ENCODE results near the gene PARVG.

PARVG gene

DNA sequence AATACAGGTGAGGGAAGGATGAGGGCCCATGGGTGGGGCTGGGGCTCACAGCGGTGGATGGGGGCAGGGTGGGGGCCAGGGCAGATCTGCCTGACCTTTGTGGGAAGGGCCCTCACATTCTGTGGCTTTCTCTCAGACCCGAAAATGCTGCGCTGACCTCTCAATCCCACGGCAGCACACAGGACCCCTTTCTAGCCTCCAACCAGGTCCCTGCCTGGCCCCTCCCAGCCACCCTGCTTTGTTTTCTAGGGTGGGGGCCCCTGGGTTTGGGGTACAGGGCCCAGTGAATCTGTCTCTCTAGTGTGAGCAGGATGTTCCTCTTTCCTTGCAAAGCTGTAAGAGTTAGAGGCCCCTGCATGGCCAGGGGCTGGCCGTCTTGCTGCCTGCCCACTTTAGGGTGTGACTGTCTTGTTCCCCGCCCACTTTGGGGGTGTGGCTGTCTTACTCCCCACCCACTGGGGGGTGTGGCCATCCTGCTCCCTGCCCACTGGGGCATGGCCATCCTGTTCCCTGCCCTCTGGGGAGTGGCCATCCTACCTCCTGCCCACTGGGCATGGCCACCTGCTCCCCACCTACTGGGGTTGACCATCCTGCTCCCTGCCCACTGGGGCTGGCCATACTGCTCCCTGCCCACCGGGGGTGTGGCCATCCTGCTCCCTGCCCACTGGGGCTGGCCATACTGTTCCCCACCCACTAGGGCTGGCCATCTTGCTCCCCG, 11.5 kb downstream of the PARVG start:
- in situ Hi-C loops (cut with MboI; ENCODE audit: low pct_unique_long_range_greater_than_20kb, low sequenced_read_pairs) = no loop called here
- peak; percentile 87 for DNase-seq

DNA sequence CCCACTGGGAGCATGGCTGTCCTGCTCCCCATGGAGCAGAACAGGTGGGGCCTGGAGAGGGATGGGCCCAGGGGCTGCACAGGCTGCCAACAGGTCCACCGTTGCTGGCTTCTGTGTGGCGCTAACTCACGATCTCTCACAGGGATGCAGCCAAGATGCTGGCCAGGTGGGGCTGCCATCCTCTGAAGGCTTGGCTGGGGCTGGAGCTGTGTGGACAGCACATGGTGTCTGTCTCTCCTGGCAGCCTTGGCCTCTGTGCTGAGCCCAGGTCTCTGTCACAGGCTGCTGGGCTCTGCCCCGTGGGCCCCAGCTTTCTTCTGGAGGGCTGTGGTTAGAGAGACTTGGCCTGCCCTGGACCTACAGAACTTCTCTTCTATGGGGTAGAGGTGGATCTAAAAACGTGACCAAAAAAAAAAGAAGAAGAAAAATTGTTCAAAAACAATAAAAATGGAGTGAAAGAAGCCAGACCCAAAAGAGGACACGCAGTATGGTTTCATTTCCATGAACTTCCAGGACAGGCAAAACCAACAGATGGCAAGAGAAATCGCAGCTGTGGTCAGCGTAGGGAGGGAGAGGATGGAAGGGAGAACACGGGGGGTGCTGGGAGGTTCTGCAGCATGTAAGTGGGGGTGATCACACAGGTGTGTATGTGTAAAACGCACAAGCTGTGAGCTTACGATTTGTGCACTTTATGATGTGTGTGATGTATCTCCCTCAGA, 12.2 kb downstream of the PARVG start:
- in situ Hi-C loops (cut with MboI; ENCODE audit: low pct_unique_long_range_greater_than_20kb, low sequenced_read_pairs) = no loop called here
- no peak for DNase-seq

DNA sequence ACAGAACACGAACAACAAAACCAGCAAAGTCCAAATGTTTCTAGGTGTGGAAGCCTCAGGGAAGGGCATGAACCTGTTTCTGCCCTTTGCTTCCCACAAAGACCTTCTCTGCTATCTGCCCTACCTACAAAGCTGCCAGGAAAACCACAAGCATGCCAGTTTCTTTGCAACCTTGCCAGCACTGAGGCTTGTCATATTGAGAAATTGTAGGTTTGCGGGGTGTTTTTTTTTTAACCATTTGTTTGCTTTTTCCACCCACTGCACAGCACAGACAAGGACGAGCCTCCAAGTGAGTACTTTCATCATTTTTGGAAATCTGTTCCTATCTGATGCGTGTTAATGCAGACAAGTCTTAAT, 12.8 kb downstream of the PARVG start:
- no peak for DNase-seq
- in situ Hi-C loops (cut with MboI; ENCODE audit: low pct_unique_long_range_greater_than_20kb, low sequenced_read_pairs) = no loop called here

DNA sequence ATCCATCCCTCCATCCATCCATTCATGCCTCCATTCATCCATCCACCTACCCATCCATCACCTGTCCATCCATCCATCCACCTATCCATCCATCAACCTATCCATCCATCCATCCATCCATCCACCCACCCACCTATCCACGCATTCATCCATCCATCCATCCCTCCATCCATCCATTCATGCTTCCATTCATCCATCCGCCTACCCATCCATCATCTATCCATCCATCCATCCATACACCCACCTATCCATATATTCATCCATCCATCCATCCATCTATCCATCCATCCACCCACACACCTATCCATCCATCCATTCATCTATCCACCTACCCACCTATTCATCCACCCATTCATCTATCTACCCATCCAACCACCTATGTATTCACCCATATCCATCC, 13.8 kb downstream of the PARVG start:
- no peak for DNase-seq
- in situ Hi-C loops (cut with MboI; ENCODE audit: low pct_unique_long_range_greater_than_20kb, low sequenced_read_pairs) = no loop called here

DNA sequence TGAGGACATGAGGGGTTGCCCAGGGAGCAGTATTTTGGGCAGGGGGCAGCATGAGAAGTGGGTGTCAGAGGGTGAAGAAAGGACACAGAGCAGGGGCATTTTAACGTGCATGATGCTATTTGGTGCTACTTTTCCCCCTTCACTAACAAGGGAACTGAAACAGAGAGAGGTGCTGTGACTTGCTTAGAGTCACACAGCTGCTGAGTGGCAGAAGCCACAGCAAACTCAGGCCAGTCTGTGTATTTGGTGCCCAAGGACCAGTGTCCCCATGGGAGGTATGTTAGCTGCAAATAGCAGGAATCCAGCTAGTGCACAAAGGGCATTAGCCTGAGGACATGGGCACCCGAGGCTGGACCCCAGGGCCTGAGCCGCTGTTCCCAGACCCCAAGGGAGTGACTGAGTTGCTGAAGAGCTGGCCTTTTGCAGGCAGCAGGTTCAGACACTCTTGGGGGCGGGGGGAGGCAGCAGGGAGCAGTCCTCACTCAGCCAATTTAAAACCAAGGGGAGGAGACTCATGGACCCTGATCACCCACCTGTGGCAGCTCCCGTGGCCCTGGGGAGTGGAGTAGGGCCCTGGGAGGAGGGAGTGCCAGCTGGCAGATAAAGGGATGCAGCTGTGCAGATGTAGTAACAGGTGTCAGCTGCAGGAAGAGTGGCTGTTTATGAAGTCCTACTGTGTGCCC, 14.6 kb downstream of the PARVG start:
- in situ Hi-C loops (cut with MboI; ENCODE audit: low pct_unique_long_range_greater_than_20kb, low sequenced_read_pairs) = no loop called here
- no peak for DNase-seq

DNA sequence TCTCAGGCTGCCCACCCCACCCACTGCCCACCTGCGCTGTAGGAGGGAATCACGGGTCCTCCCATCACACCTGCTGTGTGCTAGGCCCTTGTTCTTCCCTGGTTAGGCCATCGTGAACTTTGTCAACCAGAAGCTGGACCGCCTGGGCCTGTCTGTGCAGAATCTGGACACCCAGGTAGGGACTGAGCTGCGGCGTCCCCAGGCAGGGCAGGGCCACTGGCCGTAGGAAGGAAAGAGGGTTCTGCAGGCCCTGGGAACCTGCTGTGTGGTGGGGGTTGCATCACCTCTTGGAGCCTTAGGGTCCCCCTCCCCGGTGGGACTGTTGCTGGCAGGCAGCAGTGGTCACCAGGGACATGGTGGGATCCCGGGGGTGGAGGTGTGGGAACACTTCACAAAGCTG, 15.5 kb downstream of the PARVG start:
- DNase-seq = no peak
- in situ Hi-C loops (cut with MboI; ENCODE audit: low pct_unique_long_range_greater_than_20kb, low sequenced_read_pairs) = no loop called here

DNA sequence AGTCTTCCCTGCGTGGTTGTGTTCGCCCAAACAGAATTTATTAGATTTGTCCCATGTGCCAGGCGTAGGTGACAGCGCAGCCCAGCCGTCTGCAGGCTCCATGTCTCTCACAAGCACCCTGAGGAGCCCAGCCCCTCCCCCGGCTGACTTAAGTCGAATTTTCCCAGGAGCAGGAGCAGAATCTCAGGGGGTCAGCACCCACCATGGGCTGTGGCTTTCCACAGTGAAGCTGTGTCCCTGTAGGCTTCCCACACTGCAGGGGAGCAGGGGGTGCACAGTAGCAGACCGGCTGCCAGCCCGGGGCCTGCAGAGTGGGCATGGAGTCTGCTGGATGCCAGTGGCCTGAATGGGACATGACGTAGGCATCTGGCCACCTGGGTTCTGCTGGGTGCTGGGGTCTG, 16.0 kb downstream of the PARVG start:
- DNase-seq = no peak
- in situ Hi-C loops (cut with MboI; ENCODE audit: low pct_unique_long_range_greater_than_20kb, low sequenced_read_pairs) = no loop called here

DNA sequence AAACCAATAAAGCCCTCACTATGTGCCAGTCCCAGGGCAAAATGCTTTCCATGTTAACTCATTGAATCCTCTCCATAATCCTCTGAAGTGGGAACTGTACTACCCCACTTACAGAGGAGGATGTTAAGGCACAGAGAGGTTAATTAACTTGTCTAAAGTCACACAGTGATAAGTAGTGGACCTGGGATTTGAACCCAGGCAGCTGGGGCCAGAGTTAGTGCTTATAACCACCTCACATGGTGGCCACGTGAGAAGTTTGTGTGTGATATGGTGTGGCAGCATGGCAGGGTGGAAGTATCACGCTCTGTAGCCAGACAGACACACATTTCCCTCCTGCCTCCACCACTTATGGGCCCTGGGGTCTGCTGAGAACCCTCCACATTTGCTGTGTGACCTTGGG, 16.5 kb downstream of the PARVG start:
- in situ Hi-C loops (cut with MboI; ENCODE audit: low pct_unique_long_range_greater_than_20kb, low sequenced_read_pairs) = no loop called here
- no peak for DNase-seq

DNA sequence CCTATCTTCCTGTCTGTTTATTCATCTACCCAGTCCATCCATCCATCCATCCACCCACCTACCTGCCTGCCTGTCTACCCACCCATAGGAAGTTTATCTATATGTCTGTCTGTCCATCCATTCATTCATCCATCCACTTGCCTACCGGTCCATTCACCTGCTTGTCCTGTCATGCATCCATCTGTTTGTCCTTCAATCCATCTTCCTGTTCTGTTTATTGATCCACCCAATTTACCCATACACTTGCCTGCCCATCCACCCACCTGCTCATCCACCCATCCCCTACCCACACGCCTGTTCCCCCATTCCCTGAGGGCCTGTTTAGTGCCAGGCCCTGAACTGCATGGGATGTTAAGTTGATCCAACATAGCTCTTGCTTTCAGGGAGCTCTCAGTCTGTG, 18.4 kb downstream of the PARVG start:
- in situ Hi-C loops (cut with MboI; ENCODE audit: low pct_unique_long_range_greater_than_20kb, low sequenced_read_pairs) = no loop called here
- no peak for DNase-seq

DNA sequence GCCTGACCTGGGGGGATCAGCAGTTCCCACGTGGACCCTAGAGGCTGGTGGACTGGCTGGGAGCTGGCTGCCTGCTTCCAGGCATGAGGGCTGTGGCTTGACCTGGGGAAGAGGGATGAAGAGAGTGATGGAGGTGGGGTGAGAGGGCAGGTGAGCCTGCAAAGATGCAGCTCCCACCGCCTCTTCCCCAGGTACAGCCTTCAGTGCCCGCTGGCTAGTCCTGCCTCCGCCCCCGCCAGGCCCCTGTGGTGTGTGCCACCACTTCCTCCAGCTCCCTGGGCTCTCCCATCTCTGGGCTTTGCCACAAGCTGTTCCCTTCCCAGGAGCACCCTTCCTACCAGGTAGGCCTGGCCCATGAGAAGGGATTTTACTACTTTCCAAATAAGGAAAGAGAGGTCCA, 19.1 kb downstream of the PARVG start:
- in situ Hi-C loops (cut with MboI; ENCODE audit: low pct_unique_long_range_greater_than_20kb, low sequenced_read_pairs) = no loop called here
- DNase-seq = no peak

DNA sequence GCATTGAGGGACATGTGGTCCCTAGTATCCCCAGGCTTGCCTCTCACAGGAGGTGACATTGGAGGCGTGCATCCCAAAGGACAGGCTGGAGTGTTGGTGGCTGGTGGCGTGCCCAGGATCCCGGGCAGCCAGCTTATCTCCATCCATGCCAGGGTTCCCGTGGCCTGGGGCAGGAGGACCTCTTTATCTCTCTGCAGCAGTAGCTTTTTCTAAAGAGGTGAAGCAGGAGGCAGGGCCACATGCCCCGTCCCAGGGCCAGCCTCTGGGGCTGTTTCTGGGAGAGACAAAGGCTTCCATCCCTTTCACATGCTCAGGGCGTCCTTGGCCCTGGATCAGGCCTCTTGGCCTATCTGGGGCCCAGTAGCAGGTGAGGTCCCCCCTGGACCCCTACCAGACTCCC, 19.7 kb downstream of the PARVG start:
- in situ Hi-C loops (cut with MboI; ENCODE audit: low pct_unique_long_range_greater_than_20kb, low sequenced_read_pairs) = no loop called here
- DNase-seq = no peak

DNA sequence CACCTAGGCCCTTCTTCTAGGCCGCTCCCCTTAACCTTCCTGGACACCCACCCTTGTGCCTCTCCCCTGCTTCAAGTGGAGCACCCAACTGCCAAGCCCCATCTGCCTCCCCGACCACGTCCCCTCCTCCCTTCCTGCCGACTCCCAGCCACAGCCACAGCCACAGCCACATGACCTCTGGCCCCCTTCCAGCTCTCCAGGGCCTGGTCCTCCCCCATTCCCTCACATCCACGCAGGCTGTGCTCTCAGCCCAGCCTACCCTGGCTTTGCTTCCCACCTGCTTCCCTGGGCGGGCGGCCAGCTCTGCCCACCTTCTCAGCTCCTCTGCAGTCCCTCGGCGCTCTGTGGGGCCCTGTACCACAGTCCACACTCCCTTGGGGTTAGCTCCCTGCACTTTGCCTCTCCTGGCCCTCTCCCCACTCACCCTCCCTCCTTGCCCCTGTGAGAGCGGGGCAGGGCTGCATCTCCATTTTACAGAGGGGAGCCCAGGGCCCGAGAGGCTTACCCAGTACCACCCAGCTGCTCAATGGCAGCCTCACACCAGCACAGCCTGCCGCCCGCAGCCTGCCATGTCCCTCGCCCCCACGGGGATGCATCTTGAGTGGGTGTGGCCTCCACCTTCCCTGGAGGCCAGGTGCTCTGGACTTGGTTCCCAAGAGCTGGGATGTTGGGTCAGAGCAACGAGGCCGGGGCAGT, 20.3 kb downstream of the PARVG start:
- DNase-seq = peak; percentile 32
- in situ Hi-C loops (cut with MboI; ENCODE audit: low pct_unique_long_range_greater_than_20kb, low sequenced_read_pairs) = no loop called here

DNA sequence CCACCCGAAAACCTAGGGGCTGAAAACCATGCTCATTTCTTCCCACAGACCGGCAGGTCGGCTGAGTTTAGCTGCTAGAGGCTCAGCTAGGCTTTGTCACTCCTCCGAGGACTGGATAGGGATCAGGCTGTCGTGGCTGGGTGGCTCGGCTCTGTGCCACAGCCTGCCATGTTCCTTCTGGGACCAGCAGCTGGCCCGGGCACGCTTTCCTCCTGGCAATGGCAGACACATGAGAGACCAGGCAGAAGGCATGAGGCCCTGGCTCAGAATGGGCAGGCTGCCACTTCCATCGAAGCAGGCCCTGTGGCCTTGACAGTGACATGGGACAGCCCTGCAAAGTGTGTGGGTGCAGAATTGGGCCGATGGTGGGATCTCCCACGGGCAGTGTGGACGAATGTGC, 20.9 kb downstream of the PARVG start:
- in situ Hi-C loops (cut with MboI; ENCODE audit: low pct_unique_long_range_greater_than_20kb, low sequenced_read_pairs) = no loop called here
- DNase-seq = no peak

DNA sequence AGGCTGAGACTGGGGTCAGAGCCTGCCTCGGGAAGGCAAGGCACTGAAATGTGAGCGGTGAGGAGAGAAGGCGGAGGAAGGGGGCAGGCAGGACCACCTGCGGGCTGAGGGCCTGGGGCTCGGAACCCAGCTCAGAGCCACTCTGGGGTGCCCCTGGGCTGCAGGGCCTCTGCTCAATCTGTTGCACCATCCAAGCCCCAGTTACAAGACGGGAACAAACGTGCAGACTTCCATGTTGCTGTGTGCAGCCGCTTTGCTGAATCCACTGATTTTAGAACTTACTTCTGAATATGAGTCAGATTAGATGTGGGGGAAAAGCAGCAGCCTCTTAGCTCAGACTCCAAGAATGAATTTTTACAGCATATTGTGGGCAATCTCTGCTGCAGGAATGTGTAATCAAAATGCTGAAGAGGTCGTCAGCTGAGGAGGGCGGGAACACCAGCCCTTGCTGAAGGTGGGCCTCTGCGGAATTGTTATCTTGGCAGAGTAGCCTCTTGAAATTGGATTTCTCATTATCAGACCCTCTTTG, 21.6 kb downstream of the PARVG start:
- in situ Hi-C loops (cut with MboI; ENCODE audit: low pct_unique_long_range_greater_than_20kb, low sequenced_read_pairs) = no loop called here
- DNase-seq = no peak

DNA sequence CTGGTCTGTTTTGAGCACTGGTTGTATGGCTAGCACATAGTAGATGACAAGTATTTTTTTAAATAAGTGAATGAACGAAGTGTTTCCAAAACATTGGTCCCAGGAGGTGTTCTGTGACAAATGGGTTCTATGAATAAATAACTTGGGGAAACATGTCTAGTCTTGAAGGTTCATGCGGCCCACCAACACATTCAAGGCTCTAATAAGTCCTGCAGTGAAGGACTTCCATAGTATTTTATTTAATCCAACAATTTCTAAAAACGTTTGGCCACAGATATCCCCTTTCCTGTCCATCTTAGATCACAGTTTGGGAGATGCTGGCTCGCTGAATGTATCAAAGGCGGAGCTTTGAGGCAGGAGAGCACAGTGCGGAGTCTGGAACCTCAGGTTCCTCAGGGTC, 22.5 kb downstream of the PARVG start:
- no peak for DNase-seq
- in situ Hi-C loops (cut with MboI; ENCODE audit: low pct_unique_long_range_greater_than_20kb, low sequenced_read_pairs) = no loop called here

DNA sequence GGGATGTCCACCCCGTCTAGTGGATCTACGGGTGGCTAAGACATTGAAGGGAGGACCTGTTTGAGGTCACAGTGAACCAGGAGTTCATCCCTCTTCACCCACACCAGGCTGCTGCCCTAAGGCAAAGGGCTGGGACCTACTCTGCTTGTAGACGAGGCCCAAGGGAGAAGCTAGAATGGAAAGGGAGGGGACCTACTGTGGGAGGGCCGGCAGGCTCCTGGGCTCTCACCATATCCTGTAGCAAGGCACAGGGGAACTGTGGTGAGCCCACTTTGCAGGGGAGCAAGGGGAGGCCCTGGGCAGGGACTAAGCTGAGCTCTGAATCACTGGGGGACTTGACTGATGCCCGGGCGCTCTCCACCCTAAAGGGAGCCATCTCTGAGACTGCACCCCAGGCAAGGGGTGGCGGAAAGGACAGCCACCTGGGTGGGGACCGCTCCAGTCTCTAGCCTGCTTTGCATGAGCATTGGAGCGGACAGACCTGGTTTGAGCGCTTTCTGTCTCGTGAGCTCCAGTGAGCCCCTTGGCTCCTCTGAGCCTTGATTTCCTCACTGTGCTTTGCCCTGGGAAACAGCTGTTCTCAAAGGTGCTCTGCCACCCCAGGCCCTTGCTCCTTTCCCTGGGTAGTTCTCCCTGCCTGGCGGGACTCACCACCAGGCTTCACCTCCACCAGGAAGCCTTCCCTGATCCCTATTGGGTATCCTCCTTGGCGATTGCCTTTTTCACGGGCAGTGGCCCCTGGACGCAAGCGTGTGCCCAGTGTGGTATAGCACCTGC, 24.2 kb downstream of the PARVG start:
- no peak for DNase-seq
- in situ Hi-C loops (cut with MboI; ENCODE audit: low pct_unique_long_range_greater_than_20kb, low sequenced_read_pairs) = no loop called here

DNA sequence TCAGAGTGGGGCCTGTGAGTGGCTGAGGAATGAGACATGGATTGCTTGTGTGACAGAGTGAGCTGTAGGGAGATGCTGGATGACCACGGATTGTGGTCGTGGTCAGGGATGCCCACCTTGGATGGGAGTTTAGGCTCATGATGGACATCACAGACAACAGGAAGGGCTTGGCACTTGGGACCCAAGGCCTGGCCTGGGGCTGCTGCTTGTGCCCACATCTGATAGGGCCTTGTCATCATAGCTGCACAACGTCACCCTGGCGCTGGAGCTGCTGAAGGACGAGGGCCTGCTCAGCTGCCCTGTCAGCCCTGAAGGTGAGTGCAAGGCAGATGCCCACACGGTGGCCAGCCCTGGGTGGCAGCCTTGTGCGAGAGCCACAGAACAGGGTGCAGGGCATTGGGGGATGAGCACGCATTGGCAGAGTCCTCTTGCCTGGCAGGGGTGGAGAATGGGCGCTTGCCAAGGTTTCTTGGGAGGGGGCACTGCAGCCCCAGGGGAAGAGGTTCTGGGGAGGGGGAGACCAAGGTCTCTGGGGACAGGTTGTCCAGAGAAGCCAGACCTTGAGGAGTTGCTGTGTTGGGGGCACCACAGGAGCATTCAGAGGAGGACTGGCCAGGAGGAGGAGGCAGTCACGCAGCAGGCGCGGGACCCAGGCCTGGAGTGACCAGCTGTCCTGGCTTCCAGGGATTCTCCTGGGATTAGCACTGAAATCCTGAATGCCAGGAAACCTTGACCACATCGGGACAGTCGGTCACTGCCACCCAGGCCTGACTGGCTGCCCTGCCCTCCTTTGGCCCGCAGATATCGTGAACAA, 25.0 kb downstream of the PARVG start:
- in situ Hi-C loops (cut with MboI; ENCODE audit: low pct_unique_long_range_greater_than_20kb, low sequenced_read_pairs) = no loop called here
- DNase-seq = no peak

DNA sequence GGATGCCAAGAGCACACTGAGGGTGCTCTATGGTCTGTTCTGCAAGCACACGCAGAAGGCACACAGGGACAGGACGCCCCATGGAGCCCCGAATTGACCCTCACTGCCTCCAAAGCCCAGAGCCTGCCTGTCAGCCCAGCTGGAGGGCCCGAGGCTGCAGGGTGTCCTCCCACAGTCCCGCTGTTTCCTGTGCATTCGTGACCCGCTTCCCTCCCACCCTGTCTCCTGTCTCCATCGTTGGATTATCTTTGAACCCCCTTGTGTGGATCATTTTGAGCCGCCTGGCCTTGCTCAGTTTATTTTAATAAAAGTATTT, 25.6 kb downstream of the PARVG start:
- DNase-seq = no peak
- in situ Hi-C loops (cut with MboI; ENCODE audit: low pct_unique_long_range_greater_than_20kb, low sequenced_read_pairs) = no loop called here
